Skeletal muscle tissue (tissue), 4 donors: ENCODE data around the gene MGME1. TPM values are rescaled to one million over a fixed set of nuclear protein-coding genes. Genes with fewer than 3 reads are reported as not detected.
"Not testable (repeated sequence)": the region's sequence is repeated elsewhere in the genome, so short reads cannot be mapped to it uniquely, and the experiment has no call there.

ENCODE experiments used
- H3K27ac ChIP-seq: one replicate; pipeline ENCODE4 v1.7.0; 2013; ENCODE audit warnings: mild to moderate bottlenecking, low read depth, low read length, inconsistent platforms
- H3K27me3 ChIP-seq, 3 donors: one replicate each; pipeline ENCODE4 v1.7.0; 2013; ENCODE audit warnings: low read length in 3 of 3; ENCODE audit not compliant: control insufficient read depth in 3 of 3, insufficient read depth in 3 of 3
- H3K36me3 ChIP-seq, 3 donors: one replicate each; pipeline ENCODE4 v1.7.0; 2013; ENCODE audit warnings: low read length in 3 of 3; ENCODE audit not compliant: control insufficient read depth in 3 of 3, insufficient read depth in 3 of 3
- H3K4me1 ChIP-seq, 3 donors: one replicate each; pipeline ENCODE4 v1.7.0; 2013; ENCODE audit warnings: low read length in 3 of 3, mild to moderate bottlenecking in 3 of 3; ENCODE audit not compliant: control insufficient read depth in 3 of 3, insufficient read depth in 3 of 3
- H3K4me3 ChIP-seq, 3 donors: one replicate each; pipeline ENCODE4 v1.7.0; 2013; ENCODE audit warnings: low read length in 3 of 3
- H3K9ac ChIP-seq, 3 donors: one replicate each; pipeline ENCODE4 v1.7.0; 2013; ENCODE audit warnings: low read length in 3 of 3, mild to moderate bottlenecking in 3 of 3, moderate library complexity in 2 of 3, low read depth in 1 of 3
- H3K9me3 ChIP-seq, 3 donors: one replicate each; pipeline ENCODE4 v1.7.0; 2013; ENCODE audit warnings: low read length in 3 of 3; ENCODE audit not compliant: control insufficient read depth in 3 of 3
- total RNA-seq: library from RNA; depleted of rRNA; stranded (reverse); fragments of >200 nt; gene quantifications from one replicate; pipeline ENCODE4 v1.2.3, GENCODE V29; 2014
- donor health status: Osteomylitis.

MGME1 gene
- total RNA-seq, 1 donor from 2014 or later: 6.8 TPM

DNA sequence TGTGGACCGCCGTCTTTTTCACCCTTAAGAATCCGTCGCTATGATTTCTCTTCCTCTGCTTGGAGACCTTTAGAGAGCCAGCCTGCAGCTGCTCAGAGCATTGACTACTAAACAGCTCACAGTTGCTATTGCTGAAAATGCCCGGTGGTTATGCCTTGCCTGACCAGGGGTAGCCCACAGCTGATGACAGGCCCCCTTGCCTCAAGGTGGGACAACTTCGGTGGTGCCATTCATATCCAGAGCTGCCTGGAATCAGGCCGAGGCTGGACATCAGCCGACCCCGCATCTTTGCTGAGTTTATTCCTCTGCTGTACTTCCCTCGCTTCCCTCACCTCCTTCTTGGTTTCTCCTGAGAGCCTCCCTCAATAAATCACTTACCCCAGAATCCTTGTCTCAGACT, 49.3 kb downstream of the MGME1 start:
- Histone ChIP-seq H3K4me1 (no peaks in the 10 kb centered on the region), H3K9ac (no peak overlapping the region)

DNA sequence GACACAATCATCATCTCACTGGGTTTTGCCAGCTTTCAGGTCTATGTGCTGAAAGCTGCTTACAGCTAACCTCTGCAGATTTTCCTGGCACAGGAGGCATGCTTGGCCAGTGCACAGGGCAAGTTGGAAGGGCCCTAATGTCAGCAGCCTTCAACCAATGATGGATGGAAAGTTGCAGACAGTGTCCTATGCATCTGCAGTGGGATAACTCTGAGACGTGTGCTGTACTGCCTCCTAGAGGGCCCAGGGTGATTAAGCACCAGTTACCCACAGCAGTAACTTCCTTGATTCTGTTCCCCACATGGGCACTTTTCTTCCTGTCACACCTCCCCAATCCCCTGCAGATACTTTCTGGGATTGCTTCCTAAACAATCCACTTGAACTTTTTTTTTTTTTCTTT, 50.2 kb downstream of the MGME1 start:
- no peaks in the 10 kb centered on the region for H3K36me3 ChIP-seq
- no peaks in the 10 kb centered on the region for H3K9me3 ChIP-seq
- H3K27me3 ChIP-seq: peaks cover 0 to 6% (median 0%) of the 10 kb centered on the region in 3 donors
- no peak overlapping the region for H3K9ac ChIP-seq
- no peaks in the 10 kb centered on the region for H3K4me1 ChIP-seq
- H3K27ac ChIP-seq: no peak overlapping the region
- H3K4me3 ChIP-seq: no peak overlapping the region

More for the DNA sequence above, 49.3 kb downstream of the MGME1 start:
- Histone ChIP-seq H3K27me3 (peaks cover 0 to 2% (median 0%) of the 10 kb centered on the region in 3 donors), H3K27ac (no peak overlapping the region), H3K9me3 (no peaks in the 10 kb centered on the region), H3K36me3 (no peaks in the 10 kb centered on the region), H3K4me3 (no peak overlapping the region)

DNA sequence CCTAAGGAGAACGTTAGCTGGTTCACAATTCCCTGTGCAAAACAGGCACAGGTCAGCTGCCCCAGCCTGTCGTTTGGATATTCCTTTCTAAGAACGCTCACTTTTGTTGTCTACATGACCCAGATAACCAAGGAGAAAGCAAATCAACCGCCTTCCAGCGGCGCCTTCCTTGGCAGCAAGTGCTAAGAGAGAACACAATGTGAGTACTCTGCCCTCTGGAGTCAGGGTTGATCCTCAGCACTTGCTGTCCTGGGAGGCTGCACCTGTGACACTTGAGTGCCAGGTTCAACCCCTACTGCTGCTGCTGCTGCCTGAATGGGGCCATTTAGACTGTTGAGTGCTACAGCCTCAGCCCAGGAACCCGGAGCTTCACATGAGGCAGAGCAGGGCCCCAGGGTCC, 52.1 kb downstream of the MGME1 start:
- Histone ChIP-seq H3K27ac (no peak overlapping the region), H3K9ac (no peak overlapping the region), H3K36me3 (no peaks in the 10 kb centered on the region), H3K4me3 (no peak overlapping the region), H3K9me3 (no peaks in the 10 kb centered on the region), H3K4me1 (no peaks in the 10 kb centered on the region), H3K27me3 (peaks cover 0 to 11% (median 5%) of the 10 kb centered on the region in 3 donors)

DNA sequence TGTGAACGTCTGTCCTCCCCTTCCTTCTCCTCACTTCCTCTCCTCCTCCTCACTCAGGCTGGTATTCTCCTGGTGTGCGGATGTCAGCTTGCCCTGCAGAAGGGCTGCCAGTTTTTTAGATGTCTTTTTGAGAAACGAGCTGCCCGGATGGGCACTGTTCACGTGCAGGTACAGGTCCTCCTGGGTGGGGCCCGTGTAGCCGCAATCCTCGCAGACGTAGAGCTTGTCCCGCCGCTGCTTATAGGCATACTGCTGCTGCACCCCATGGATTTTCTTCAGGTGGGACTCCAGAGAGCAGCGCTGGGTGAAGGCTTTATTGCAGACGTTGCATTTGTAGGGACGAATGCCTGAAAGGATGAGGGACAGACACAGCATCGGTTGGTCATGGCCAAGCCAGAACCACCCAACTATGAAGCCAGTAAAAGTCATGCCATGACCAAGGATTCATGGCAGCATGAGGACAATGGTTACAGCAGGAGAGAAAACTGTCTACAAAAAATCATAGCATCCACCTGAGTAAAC, 55.8 kb downstream of the MGME1 start:
- Histone ChIP-seq H3K4me3 (no peak overlapping the region), H3K27ac (no peak overlapping the region), H3K9ac (no peak overlapping the region), H3K9me3 (no peaks in the 10 kb centered on the region), H3K4me1 (no peaks in the 10 kb centered on the region), H3K27me3 (peaks cover 0 to 15% (median 8%) of the 10 kb centered on the region in 3 donors), H3K36me3 (no peaks in the 10 kb centered on the region)

DNA sequence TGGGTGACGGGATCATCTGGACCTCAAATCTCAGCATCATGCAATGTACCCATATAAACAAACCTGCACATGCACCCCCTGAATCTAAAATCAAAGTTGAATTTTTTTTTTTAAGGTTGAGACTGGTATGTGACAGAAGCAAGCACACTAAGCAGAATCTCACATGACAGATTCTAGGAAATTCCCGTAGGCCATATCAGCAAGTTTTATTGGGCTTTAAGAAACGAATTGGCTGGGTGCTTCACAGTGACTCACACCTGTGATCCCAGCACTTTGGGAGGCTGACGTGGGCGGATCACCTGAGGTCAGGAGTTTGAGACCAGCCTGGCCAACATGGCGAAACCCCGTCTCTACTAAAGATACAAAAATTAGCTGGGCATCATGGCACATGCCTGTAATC, 58.2 kb downstream of the MGME1 start:
- not testable (repeated sequence) for H3K27ac ChIP-seq, H3K4me3 ChIP-seq, H3K9ac ChIP-seq, H3K36me3 ChIP-seq, H3K4me1 ChIP-seq, H3K9me3 ChIP-seq
- peaks cover 0 to 15% (median 8%) of the 10 kb centered on the region in 3 donors for H3K27me3 ChIP-seq

DNA sequence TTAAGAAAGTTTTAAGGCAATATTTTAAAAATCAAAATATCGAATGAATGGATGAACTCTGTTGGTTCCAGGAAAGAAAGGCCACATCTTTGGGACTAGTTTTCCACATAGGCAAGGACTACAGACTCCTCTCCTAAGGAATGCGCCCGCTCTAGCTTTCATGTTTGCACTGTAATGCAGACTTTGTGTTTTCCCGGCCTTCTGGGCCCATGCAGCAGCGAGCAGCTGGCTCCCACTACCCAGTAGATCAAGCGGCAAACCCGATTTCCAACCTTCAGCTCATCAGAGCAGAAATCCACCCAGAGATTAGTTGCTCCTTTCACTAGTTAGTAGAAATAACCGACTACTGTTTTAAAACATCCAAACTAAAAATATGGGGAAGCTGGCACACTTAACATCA, 61.2 kb downstream of the MGME1 start:
- no peaks in the 10 kb centered on the region for H3K36me3 ChIP-seq
- no peaks in the 10 kb centered on the region for H3K4me1 ChIP-seq
- no peak overlapping the region for H3K4me3 ChIP-seq
- H3K27me3 ChIP-seq: peaks cover 0 to 8% (median 4%) of the 10 kb centered on the region in 3 donors
- no peaks in the 10 kb centered on the region for H3K9me3 ChIP-seq
- H3K9ac ChIP-seq: no peak overlapping the region
- H3K27ac ChIP-seq: no peak overlapping the region

DNA sequence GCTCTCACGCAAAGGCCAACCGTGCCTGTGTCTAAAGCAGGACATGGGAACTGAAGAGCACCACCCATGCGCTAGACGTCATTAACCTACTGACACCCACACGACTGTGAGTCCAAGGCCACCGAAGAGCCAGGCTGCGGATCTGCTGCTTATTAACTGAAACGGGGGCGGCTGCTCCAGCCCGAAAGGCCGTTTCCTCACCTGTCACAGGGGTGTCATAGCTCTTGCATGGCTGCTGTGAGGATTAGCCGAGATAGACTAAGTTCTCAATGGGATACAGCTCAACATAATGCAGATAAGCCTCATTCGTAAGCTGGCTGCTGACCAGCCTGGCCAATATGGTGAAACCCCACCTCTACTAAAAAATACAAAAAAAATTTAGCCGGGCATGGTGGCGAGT, 62.2 kb downstream of the MGME1 start:
- H3K9ac ChIP-seq: no peak overlapping the region
- H3K4me1 ChIP-seq: no peaks in the 10 kb centered on the region
- no peaks in the 10 kb centered on the region for H3K9me3 ChIP-seq
- H3K27me3 ChIP-seq: peaks cover 0 to 4% (median 4%) of the 10 kb centered on the region in 3 donors
- H3K27ac ChIP-seq: no peak overlapping the region
- no peaks in the 10 kb centered on the region for H3K36me3 ChIP-seq
- no peak overlapping the region for H3K4me3 ChIP-seq

DNA sequence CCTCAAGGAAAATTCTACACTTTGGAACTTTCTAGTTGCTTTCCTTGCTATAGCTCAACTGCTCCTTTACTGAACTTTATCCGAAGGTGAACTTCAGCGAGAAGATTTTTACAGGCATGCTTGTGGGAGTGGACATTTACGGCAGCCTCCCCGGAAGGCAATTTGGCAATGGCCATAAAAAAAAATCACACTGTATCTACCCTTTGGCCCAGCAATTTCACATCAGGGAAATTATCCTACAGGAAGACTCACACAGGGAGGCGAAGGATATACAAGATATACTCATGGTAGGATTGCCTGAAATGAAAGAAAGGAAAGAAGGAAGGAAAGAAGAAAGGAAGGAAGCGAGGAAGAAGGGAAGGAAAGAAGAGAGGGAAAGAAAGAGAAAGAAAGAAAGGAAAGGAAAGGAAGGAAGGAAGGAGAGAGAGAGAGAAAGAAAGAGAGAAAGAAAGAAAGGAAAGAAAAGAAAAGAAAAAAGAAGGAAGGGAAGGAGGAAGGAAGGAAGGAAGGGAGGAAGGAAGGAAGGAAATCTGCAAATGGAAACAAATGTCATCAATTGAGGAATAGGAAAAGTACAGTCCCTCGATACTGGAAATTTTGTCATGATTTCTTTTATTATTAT, 63.2 kb downstream of the MGME1 start:
- no peaks in the 10 kb centered on the region for H3K9me3 ChIP-seq
- H3K27me3 ChIP-seq: peaks cover 0 to 4% (median 3%) of the 10 kb centered on the region in 3 donors
- no peak overlapping the region for H3K27ac ChIP-seq
- H3K4me1 ChIP-seq: no peaks in the 10 kb centered on the region
- no peak overlapping the region for H3K9ac ChIP-seq
- H3K4me3 ChIP-seq: no peak overlapping the region
- no peaks in the 10 kb centered on the region for H3K36me3 ChIP-seq

DNA sequence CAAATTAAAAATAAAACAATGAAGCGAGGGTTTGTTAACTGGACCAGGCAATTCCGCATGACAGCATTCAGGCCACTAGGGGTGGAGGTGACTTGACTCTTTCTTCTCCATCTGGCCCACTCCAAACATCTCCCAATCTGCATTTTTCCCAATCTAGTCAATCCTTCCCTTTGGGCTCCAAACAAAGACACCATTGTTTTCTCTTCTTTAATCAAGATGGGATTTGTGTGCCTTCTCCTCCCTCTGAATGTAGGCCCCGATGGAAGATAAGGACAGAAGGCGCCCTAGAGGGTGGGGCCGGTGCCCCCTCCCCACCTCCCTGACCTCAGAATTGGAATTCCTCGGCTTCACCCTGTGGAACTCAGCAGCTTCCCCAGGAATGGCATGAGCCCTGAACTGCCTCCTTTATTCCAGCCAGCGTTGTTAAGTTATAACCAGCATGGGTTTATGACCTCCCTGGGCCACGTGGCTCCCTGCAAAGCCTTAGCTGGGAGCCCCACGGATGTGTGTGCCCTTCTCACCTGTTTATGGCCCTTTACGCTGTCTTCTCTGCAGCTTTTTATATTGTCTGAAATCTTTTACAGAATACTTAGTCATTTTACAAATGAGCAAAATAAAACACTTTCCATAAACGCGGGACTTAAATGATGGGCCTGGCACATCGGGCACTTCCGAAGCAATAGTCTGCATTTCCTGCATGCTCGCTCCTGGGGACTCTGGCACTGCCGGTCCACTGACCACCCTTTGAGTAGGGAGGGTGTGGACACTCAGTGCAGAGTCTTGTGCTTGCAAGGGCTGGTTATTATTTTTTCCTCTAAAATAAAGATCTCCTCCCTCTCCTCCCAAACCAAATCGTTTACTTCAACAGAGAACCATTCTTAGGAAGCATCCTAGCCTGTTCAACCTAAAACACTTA, 64.4 kb downstream of the MGME1 start:
- Histone ChIP-seq H3K36me3 (no peaks in the 10 kb centered on the region), H3K27me3 (peaks cover 0 to 10% (median 3%) of the 10 kb centered on the region in 3 donors), H3K4me1 (no peaks in the 10 kb centered on the region), H3K4me3 (no peak overlapping the region), H3K27ac (no peak overlapping the region), H3K9ac (no peak overlapping the region), H3K9me3 (no peaks in the 10 kb centered on the region)

DNA sequence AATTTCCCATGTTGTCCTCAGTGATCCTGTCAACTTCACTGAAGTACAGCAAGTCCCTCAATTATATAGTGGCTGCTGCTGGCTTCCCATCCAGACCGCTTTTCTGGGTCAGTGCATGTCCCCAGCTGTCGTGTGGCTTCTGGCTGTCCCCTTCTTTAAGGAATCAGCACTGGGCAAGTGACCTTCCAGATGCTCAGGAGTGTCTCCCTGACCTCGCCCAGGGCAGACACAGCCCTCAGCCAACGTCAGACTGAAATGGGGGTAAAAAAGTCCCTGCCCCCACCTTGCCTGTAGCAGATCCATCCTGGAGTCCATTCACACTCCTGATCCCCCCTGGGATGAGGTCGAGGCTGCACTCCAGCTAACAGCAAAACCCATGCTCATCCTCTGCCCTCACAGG, 65.2 kb downstream of the MGME1 start:
- no peaks in the 10 kb centered on the region for H3K36me3 ChIP-seq
- no peaks in the 10 kb centered on the region for H3K9me3 ChIP-seq
- no peak overlapping the region for H3K4me3 ChIP-seq
- H3K27me3 ChIP-seq: peaks cover 0 to 15% (median 6%) of the 10 kb centered on the region in 3 donors
- H3K9ac ChIP-seq: no peak overlapping the region
- H3K27ac ChIP-seq: no peak overlapping the region
- H3K4me1 ChIP-seq: no peaks in the 10 kb centered on the region
